SK-N-SH (cell line): ENCODE data around the gene VPS33B.

Experiments used
- CTCF ChIP-seq: fragments of 200-600 bp; sonication (generic); IDR thresholded peaks from 2 replicates; pipeline ENCODE4 v1.6.1; 2017; ENCODE audit warnings: antibody characterized with exemption, mild to moderate bottlenecking, moderate library complexity
- FOSL2 ChIP-seq: IDR thresholded peaks from 2 replicates; pipeline ENCODE4 v1.4.0; 2012; ENCODE audit warnings: low read depth, mild to moderate bottlenecking, moderate library complexity, borderline replicate concordance
- PBX3 ChIP-seq: IDR thresholded peaks from 2 replicates; pipeline ENCODE4; 2012
- REST ChIP-seq: IDR thresholded peaks from 2 replicates; pipeline ENCODE4 v1.6.1; 2012; ENCODE audit warnings: mild to moderate bottlenecking, low read depth, low read length, moderate library complexity
- SMC3 ChIP-seq: IDR thresholded peaks from 2 replicates; pipeline ENCODE4 v1.6.1; 2012; ENCODE audit warnings: low read depth, low read length, improper control_type of control experiment

GRCh38 chr15:90972133-90972532 lies 50.3 kb downstream of the VPS33B start:
- no peak for TF ChIP-seq FOSL2
- no peak for TF ChIP-seq REST
- TF ChIP-seq SMC3 = no peak
- TF ChIP-seq PBX3 = no peak
- no peak for TF ChIP-seq CTCF
